ENCODE measurements around the gene VAV3.

VAV3 gene

DNA sequence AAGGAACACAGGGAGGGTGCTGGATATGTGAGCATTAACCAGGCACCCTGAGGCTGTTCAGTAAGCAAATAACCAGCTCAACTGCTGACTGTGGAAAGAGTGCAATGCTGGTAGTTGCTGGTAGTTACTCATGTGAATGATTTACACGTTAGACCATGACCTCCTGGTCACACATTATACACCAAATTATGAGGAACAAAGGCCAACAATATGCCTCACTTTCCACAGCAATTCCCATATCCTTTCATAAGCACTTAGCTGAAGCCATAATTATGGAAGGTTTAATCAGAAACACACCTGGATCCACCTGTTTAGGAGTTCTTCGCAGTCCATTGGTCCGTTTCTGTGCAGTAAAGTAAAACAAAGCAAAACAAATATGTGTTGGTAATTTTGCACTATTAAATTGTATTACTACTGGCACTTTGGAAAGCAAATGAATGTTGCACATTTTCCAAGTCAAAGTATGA, 281.8 kb downstream of the VAV3 start:
- peak; percentile 87 for DNase-seq
- in situ Hi-C loops (cut with HindIII; ENCODE audit: low pct_ligation_motif_present, low pct_unique_long_range_greater_than_20kb, low sequenced_read_pairs) = no loop called here

DNA sequence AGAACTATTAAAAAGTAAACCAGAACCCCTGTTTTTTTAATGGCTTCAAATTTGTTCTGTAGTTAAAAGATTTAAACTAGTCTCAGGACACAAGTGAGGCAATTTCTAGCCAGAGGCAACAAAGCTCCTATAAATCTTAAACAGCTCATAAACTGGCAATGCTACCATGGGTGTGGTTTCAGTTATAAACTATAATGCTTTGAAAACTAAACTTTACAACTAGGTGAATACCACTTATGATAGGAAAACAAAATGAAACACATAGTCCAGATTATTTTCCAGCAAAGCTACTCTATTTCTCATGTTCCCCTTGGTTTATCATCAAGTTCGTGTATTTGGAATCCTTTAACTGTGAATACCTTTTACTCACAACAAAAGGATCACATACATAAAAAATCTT, 282.5 kb downstream of the VAV3 start:
- in situ Hi-C loops (cut with HindIII; ENCODE audit: low pct_ligation_motif_present, low pct_unique_long_range_greater_than_20kb, low sequenced_read_pairs) = no loop called here
- DNase-seq = no peak

DNA sequence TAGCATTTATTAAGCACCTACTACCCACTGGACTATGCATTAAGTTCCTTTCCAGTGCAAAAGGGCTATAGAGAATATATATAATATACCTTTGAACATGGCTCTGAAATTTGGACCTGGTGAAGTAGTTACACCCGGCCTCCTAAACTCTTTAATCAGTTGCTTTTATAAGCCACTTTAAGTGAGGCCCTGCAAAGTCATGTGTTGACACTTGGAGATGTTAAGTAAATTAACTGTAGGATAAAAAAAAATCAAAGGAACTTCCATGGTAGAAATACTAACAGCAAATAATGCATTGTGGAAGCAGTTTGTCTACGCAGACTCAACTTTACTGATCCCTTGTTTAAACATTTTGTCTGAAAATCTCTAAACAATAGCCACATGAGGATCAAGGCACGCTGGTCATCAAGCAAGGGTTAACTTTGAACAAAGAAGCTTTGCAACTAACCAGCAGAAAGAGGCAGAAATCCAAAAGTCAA, 283.9 kb downstream of the VAV3 start:
- in situ Hi-C loops (cut with HindIII; ENCODE audit: low pct_ligation_motif_present, low pct_unique_long_range_greater_than_20kb, low sequenced_read_pairs) = no loop called here
- DNase-seq = no peak

DNA sequence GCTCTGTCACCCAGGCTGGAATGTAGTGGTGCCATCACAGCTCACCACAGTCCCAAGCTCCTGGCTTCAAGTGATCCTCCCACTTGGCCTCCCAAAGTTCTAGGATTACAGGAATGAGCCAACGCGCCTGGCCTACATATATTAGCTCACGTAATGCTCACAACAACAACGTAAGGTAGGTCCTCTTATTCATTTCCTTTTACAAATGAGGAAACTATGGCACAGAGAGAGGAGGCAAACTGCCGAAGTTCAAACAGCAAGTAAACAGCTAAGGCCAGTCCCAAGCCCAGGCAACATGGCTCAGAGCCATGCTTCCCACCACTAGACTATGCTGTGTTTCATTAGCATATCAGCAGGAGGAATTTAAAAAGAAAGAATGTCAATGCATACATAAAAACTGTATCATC, 284.4 kb downstream of the VAV3 start:
- in situ Hi-C loops (cut with HindIII; ENCODE audit: low pct_ligation_motif_present, low pct_unique_long_range_greater_than_20kb, low sequenced_read_pairs) = no loop called here
- no peak for DNase-seq

DNA sequence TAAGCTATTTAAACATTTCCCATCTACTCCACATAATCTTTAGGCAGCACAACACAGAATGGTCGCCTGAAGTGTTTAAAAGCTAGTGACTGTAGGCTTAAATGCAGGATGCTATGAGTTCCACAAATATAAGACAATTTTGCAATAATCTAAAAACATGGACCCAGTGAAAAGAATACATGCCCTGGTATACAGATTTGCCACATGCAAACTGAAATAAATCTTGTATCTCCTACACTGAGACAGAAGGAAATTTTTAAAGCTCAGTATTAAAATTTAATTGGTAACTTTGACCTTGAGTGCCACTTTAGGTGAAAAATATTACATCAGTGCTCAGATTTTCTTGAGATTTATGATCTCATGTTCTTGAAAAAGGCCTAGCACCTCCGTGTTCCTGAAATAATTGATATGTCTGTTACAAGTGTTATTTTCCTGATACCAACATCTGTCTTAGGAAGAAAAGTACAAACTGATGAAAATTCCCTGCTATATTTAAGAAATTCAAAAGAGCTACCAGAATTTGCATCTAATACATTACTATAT, 285.5 kb downstream of the VAV3 start:
- no peak for DNase-seq
- in situ Hi-C loops (cut with HindIII; ENCODE audit: low pct_ligation_motif_present, low pct_unique_long_range_greater_than_20kb, low sequenced_read_pairs) = no loop called here

DNA sequence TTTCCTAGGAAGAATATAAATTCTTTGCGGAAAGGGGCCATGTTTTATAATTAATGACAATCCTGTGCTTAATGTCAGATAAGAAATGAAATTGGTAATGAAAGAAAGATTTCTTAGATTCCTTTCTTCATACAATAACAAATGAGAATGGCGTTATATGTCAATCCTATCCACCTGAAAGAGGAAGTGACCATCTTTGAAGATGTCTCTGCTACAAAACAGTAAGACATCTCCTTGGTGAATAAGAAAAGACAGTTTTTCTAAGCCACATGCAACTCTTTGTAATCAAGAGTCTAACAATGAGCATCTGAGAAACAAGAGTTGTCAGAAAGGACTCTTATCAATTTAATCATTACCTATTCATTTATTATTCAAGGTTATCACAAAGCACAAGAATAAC, 286.0 kb downstream of the VAV3 start:
- in situ Hi-C loops (cut with HindIII; ENCODE audit: low pct_ligation_motif_present, low pct_unique_long_range_greater_than_20kb, low sequenced_read_pairs) = no loop called here
- no peak for DNase-seq

DNA sequence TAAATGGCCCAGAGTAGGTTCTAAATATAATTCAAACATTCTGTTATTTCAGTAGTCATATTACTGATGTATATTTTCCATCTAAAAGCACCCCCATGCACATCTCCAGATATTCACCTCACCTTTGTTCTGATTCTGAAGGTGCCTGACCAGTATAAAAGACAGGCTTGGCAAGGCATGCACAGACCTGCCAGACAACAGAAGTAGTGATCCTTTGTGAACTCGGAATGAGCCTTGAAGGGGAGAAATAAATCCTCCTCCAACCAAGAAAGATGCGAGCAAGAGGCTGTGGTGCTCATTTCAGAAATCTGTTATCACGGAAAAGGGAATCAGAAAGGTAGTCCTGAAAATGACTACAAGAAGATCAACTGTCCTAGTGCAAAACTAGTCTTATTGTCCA, 287.3 kb downstream of the VAV3 start:
- in situ Hi-C loops (cut with HindIII; ENCODE audit: low pct_ligation_motif_present, low pct_unique_long_range_greater_than_20kb, low sequenced_read_pairs) = no loop called here
- DNase-seq = no peak

DNA sequence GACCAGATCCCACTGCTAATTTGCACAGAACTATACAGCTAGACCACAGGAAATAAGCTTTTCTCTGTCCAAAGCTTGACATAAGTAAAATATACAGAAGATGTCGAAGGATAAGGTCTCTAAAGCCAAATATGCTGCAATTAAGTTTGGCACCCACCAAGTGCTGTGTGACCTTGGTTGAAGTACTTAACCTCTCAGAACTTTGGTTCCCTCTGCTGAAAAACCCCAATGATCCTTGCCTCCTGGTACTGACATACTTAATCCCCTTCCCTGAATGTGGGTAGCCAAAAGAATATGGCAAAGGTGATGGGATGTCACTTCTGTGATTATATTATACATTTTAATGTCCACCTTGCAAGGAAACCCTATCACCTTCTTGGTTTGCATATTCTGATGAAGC, 290.5 kb downstream of the VAV3 start:
- DNase-seq = no peak
- in situ Hi-C loops (cut with HindIII; ENCODE audit: low pct_ligation_motif_present, low pct_unique_long_range_greater_than_20kb, low sequenced_read_pairs) = no loop called here

DNA sequence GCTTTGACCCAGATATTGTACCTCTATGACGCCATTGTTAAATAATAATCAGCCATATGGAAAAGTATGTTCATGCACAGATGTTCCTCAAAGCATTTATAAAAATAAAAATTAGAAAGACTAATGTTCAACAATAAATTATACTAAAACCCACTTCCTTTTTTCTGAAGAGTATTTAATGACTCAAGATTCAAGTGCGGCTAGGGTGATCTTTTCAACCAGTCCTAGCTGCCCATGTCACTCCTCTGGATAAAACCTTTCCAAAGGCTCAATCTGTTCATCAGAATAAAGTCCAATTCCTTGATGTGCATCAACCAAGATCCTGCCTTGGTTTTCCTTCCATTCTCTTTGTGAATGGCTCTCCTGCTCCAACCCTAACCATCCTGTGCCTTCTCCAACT, 292.0 kb downstream of the VAV3 start:
- DNase-seq = no peak
- in situ Hi-C loops (cut with HindIII; ENCODE audit: low pct_ligation_motif_present, low pct_unique_long_range_greater_than_20kb, low sequenced_read_pairs) = no loop called here

DNA sequence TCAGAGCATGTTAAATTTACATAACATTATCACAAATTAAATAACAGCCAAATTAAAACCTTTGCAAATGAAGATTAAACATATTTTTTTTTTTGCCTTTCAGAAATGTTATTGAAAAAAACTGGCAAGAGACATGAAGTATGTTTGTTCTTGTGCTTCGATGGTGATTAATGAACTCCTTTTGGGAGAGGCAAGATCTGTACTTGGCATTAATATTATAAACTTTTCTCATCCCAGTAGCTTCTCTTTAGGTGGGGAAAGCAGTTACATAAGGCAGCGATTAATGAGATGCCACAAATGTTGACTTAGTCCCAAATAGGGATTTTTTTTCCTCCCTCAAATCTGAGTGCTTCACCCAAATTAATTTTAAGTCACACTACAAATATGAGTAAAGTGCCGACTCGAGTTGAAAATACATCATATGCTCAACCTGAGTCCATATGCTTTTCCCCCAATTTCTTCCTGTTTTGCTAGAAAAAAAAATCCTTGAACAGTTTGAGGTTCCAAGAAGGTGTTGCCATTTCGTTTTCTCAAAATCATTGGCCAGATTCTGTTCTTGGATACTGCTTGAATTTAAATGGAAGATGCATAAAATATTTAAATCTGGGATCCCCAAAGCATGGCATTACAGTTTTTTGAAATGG, 294.5 kb downstream of the VAV3 start:
- DNase-seq = no peak
- in situ Hi-C loops (cut with HindIII; ENCODE audit: low pct_ligation_motif_present, low pct_unique_long_range_greater_than_20kb, low sequenced_read_pairs) = no loop called here

DNA sequence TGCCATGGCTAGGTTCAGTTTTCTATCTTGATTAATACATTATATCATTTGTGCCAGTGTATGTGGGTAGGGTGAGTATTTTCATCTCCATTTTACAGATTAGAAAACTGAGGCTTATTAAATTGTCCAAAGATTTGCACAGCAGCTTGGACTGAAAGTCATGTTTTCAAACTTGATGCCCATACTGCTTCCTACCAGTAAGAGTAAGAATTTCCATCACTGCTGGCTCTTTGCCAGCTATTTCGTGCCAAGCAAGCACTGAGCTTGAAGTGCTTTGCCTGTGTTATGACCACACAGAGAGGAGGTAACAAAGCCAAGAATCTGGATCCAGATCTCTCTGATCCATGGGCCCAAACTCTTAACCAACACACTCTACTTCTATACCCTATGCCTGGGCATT, 295.0 kb downstream of the VAV3 start:
- in situ Hi-C loops (cut with HindIII; ENCODE audit: low pct_ligation_motif_present, low pct_unique_long_range_greater_than_20kb, low sequenced_read_pairs) = no loop called here
- DNase-seq = peak; percentile 88

DNA sequence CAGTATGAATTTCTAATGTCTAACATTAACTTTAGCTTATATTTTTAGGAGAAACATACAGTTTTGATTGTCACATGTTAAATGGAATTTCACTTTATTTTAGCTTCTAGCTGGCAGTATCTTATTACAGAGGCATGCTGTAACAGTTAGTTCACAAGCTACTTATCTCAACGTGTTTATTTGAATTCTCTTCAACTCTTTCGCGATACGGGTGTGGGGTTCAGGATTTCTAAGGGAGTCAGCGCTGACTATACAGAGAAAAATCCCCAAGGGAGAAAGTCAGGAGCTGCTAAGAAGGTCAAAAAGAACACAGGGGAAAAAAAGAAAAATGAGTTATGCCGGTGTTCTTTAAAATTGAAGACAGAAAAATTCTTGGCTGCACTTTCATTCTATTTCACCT, 296.2 kb downstream of the VAV3 start:
- in situ Hi-C loops (cut with HindIII; ENCODE audit: low pct_ligation_motif_present, low pct_unique_long_range_greater_than_20kb, low sequenced_read_pairs) = no loop called here
- no peak for DNase-seq

DNA sequence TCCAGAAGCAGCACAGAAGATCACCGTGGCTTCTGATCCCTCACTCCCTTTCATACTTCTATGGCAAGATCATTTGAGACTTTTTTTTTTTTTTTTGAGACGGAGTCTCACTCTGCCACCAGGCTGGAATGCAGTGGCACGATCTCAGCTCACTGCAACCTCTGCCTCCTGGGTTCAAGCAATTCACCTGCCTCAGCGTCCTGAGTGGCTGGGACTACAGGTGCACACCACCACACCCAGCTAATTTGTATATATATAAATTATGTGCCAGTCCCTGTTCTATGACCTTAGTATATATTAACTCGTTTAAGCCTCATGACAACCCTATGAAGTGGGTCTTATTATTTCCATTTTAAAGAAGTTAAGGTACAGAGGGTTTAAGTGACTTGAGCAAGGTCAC, 298.5 kb downstream of the VAV3 start:
- in situ Hi-C loops (cut with HindIII; ENCODE audit: low pct_ligation_motif_present, low pct_unique_long_range_greater_than_20kb, low sequenced_read_pairs) = no loop called here
- DNase-seq = no peak

DNA sequence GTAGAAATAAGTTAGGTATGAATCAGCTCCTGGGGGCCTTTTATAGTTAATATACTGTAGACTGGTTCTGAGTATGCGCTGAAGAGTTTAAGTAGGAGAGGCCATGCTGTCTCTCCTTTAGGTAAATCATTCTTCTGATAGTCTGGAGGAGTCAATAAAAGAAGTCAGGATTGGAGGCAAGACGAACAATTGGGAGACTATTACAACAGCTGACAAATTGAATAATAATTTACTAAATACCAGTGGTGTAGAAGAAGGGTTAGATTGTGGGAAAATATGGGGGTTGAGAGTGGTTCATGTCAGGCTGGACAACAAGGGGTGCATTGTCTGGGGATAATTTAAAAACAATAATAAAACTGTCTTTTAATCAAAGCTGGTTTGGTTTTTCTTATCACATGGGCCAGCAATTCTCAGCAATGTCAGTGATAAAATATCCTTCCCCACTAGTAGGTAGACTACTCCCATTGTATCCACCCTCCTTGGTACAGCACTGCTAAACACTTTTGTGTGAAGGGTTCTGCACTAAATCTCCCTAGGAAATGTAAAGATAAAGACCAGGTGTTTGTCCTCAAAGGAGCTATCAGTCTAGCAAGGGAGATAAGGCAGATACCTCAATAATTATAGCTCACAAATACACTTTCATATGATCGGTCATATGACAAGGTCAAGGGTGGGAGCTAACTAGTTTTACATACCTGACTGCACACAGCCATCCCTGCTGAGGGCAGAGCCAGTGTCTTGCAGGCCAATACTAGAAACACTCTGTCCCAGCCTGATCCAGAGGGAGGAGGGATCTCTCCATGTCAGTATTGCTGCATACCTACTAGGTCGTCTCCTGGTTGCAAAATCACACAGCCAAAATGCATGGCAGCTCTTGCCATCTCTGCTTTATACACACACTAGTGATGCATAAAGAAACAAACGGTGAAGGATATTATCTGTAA, 299.7 kb downstream of the VAV3 start:
- in situ Hi-C loops (cut with HindIII; ENCODE audit: low pct_ligation_motif_present, low pct_unique_long_range_greater_than_20kb, low sequenced_read_pairs) = no loop called here
- DNase-seq = peak; percentile 77

DNA sequence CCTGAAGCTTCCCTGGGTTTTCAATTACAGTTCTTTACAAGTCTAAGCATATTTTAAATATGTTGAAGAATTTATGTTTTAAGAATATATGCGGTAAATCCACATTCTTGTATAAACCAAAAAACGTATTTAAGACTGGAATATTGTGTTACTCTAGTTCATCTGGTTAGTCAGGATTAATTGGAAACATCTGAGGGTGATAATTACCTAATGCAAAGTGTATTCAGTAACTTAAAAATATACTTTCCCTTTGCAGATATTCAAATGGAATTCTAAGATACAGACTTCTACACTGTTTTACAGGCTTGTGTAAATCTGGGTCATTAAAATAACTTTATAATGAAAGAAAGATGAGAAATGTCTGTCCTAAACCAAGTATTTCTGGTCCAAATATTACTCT, 302.0 kb downstream of the VAV3 start:
- in situ Hi-C loops (cut with HindIII; ENCODE audit: low pct_ligation_motif_present, low pct_unique_long_range_greater_than_20kb, low sequenced_read_pairs) = no loop called here
- no peak for DNase-seq

DNA sequence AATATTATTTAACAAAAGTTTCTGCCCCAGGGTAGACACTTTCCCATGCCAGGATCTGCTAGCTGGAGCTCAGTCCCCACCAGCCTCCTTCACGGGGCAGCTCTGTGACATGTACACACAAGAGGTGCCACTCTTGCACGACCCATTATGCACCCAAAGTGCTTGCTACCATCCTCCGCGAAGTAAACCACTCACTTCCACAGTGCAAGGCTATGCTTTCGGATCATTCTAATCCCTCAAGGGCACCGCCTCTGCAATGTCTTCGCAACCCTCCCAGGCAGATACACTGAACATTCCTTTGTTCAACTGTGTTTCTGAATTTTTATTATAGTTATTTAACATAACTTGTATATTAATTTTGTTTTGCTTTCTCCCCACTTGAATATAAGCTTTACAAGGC, 303.8 kb downstream of the VAV3 start:
- no peak for DNase-seq
- in situ Hi-C loops (cut with HindIII; ENCODE audit: low pct_ligation_motif_present, low pct_unique_long_range_greater_than_20kb, low sequenced_read_pairs) = no loop called here

DNA sequence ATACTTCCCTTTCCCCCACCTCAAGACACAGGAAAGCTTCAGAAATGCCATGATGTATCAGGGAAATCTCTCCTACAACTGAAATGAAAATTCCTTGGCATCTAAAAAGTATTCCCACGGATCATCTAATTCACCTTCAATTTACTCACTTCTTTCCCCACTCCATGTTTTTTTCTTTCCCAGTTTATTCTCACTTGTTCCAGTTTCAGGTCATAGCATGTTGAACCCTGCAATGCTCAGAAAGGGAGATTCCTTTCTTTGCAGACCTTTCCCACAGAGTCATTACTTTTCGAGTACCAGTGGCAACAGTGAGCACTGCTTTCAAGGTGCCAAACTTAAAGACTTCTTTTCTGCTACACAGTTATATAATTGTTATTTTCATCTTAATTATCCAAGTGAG, 305.0 kb downstream of the VAV3 start:
- in situ Hi-C loops (cut with HindIII; ENCODE audit: low pct_ligation_motif_present, low pct_unique_long_range_greater_than_20kb, low sequenced_read_pairs) = no loop called here

DNA sequence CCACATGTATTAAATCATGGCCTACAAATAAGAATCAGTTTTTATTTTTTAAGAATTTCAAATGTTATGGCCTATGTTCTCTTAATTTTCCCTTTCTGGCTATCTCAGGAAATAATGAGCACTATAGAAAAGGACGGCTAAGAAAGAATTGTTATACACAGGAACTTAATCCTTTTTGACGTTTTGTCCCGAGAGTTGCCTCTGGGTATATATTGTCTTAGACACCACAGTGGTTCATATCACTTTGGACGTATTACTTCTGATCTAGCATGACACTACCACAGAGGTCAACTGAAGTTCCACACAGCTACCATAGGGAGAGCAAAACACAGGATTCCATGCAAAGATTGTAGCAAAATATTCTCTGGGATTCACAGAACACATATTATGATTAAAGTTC, 307.6 kb downstream of the VAV3 start:
- in situ Hi-C loops (cut with HindIII; ENCODE audit: low pct_ligation_motif_present, low pct_unique_long_range_greater_than_20kb, low sequenced_read_pairs) = no loop called here
- no peak for DNase-seq

More for the DNA sequence above, 305.0 kb downstream of the VAV3 start:
- no peak for DNase-seq

DNA sequence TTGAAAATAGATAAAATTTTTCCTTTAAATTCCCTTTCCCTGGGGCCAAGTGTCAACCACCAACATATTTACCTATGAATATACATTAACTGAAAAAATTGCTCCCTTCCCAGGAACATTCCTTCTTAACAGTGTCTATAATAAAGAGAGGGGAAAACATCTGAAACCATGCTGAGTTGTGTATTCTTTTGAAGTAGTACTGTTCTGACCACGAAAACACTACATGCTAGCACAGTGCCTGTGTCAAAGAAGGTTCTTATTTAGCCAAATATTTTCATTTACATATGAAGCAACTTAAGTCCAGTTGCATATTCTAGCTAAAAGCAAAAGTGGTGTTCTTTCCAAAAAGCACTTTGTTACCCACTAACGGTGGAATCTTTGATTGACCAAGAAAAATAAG, 311.2 kb downstream of the VAV3 start:
- in situ Hi-C loops (cut with HindIII; ENCODE audit: low pct_ligation_motif_present, low pct_unique_long_range_greater_than_20kb, low sequenced_read_pairs) = no loop called here
- no peak for DNase-seq

DNA sequence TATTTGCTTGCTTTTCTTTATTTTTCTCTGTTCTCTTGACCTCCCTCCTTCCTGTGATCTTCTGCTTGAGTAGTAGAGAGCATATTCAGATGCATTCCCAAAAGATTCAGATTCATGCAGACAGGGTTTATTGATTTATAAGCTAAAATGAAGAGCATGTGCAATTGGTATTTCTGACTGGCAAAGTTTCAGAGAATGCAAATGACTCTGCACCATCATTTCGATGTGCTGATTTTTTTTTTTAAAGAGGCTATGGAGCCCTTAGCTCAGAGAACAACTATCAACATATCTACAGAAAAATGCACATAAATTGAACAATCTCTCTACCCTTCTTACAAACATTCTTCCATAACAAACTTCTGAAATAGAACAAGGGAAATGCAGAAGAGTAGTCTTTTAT, 312.0 kb downstream of the VAV3 start:
- in situ Hi-C loops (cut with HindIII; ENCODE audit: low pct_ligation_motif_present, low pct_unique_long_range_greater_than_20kb, low sequenced_read_pairs) = no loop called here
- no peak for DNase-seq
